GM19328 (cell line): Measurements from ENCODE around the gene SLC1A3.
"Not testable (repeated sequence)": the region's sequence is repeated elsewhere in the genome, so short reads cannot be mapped to it uniquely, and the experiment has no call there.

Source experiments
- ATAC-seq: cut with Tn5 transposase; IDR thresholded peaks from one replicate; pipeline ENCODE4 v1.9.1; 2021; ENCODE audit warnings: mild to moderate bottlenecking, moderate library complexity; ENCODE audit not compliant: unreplicated experiment

The SLC1A3 gene

GRCh38 chr5:36606428-36607113 lies at the start of gene SLC1A3:
Gene SLC1A3, plus strand, starts transcription at chr5:36606606. Its CDS starts 1,818 bp downstream, at chr5:36608424.
- peak; percentile 78 for ATAC-seq

GRCh38 chr5:36558641-36559040 lies 47.8 kb upstream of the SLC1A3 start:
- ATAC-seq: no peak

GRCh38 chr5:36561601-36562000 lies 44.8 kb upstream of the SLC1A3 start:
- ATAC-seq: no peak

GRCh38 chr5:36569491-36569890 lies 36.9 kb upstream of the SLC1A3 start:
- no peak for ATAC-seq

- no peak for ATAC-seq
Measured at GRCh38 chr5:36570301-36571095, 35.9 kb upstream of the SLC1A3 start.

- no peak for ATAC-seq
Measured at GRCh38 chr5:36571401-36572042, 34.9 kb upstream of the SLC1A3 start.

- no peak for ATAC-seq
Measured at GRCh38 chr5:36573438-36573837, 33.0 kb upstream of the SLC1A3 start.

GRCh38 chr5:36575361-36575781 lies 31.0 kb upstream of the SLC1A3 start:
- no peak for ATAC-seq

GRCh38 chr5:36576721-36577120 lies 29.7 kb upstream of the SLC1A3 start:
- no peak for ATAC-seq

- ATAC-seq: not testable (repeated sequence)
Measured at GRCh38 chr5:36579858-36580257, 26.5 kb upstream of the SLC1A3 start.

- ATAC-seq: no peak
Measured at GRCh38 chr5:36581070-36581469, 25.3 kb upstream of the SLC1A3 start.

- ATAC-seq: no peak
Measured at GRCh38 chr5:36584009-36584875, 22.2 kb upstream of the SLC1A3 start.

GRCh38 chr5:36585701-36586100 lies 20.7 kb upstream of the SLC1A3 start:
- no peak for ATAC-seq

GRCh38 chr5:36587354-36587753 lies 19.1 kb upstream of the SLC1A3 start:
- ATAC-seq: no peak

- not testable (repeated sequence) for ATAC-seq
Measured at GRCh38 chr5:36589735-36590134, 16.7 kb upstream of the SLC1A3 start.

- ATAC-seq: no peak
Measured at GRCh38 chr5:36590513-36591286, 15.7 kb upstream of the SLC1A3 start.

GRCh38 chr5:36593867-36594266 lies 12.5 kb upstream of the SLC1A3 start:
- no peak for ATAC-seq

GRCh38 chr5:36596247-36596646 lies 10.2 kb upstream of the SLC1A3 start:
- no peak for ATAC-seq

GRCh38 chr5:36596756-36597155 lies 9.7 kb upstream of the SLC1A3 start:
- ATAC-seq: no peak

- no peak for ATAC-seq
Measured at GRCh38 chr5:36598045-36598444, 8.4 kb upstream of the SLC1A3 start.
